T follicular helper cell (primary cell): ENCODE results near the gene MAP3K13.
"Not testable (repeated sequence)": the region's sequence is repeated elsewhere in the genome, so short reads cannot be mapped to it uniquely, and the experiment has no call there.

Experiments
- DNase-seq: peaks from one replicate; pipeline ENCODE4 v3.0.0-alpha.2; 2020; ENCODE audit warnings: low read depth

MAP3K13 gene

DNA sequence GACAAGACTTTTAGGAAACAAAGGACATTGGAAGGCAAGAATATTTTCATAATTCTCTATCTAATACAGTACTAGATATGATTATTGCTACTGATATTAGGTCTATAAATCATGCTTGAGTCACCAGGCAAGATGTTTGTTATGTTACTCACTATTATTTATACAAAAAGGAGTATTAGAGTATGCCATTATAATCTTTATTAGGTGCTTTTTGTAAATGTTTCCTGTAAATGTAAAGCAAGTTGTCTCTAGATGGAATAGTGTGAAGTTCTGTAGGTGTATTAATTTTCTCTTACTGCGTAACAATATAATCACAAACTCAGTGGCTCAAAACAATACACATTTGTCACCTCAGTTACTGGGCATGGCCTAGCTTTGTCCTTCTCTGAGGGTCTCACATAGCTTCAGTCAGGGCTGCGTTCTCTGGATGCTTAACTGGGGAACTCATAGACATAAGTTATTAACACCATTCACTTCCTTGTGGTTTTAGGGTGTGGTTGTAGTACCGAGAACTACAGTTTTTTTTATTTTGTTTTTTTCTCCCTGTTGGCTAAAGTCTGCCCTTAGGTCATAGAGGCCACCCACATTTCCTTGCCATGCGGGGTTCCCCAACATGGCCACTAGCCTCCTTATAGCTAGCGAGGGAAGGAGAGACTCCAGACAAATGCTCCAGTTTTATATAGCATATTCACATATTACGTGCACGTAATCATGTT is 20.3 kb upstream of the MAP3K13 start:
- no peak for DNase-seq

DNA sequence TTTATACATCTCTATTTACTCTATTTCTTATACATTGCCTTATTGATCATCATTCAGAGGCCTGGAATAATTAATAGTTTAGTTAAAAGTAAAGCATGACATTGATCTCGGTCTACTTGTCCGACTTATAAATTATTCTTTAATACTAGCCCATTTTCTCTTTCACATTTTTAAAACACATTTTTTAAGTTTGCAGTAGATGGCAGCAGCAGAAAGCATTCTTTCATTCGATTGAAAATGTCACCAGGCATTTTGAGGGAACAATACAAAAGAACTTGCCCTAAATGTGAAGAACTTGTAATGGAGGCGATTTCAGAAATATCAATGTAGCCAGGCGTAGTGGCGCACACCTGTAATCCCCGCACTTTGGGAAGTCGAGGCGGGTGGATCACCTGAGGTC is 15.5 kb upstream of the MAP3K13 start:
- DNase-seq: no peak

DNA sequence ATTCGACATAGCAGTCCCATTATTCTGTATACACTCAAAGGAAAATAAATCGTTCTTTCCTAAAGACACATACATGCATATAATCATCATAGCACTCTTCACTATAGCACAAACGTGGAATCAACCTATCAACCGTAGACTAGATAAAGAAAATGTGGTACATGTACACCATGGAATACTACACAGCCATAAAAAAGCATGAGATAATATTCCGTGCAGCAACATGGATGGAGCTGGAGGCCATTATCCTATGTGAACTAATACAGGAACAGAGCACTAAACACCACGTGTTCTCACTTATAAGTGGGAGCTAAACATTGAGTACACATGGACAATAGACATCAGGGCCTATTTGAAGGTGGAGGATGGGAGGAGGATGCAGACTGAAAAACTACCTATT is 12.1 kb upstream of the MAP3K13 start:
- DNase-seq: no peak

DNA sequence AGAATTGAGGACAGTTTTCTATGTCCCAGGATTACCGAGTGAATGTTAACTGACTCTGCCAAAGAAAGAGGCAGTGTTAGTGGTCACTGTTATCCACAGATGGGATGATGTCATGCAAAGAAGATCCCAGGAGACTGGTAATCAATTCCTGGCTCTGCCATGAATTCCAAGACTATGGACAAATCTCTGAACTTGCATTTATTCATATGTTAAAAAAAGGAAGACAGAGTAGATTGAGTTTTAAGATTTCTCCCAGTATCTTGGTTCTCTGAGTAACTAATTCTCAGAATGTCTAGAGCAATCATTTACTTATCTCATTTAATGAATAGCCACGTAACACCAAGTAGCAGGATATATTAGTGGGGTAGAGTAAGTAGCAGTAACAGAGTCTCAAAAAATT is 11.5 kb upstream of the MAP3K13 start:
- DNase-seq: no peak

DNA sequence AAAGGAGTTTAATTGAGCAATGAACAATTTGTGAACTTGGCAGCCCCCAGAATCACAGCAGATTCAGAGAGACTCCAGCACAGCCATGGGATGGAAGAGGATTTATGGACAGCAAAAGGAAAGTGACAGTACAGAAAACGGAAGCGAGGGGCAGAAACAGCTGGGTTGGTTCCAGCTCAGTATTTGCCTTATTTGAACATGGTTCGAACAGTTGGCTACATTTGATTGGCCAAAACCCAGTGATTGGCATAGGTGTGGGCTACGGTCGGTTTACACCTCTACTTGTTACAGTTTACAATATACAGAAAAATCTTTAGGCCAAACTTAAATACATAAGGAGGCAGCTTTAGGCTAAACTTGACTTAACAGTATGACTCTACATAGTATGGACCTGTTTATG is 9.7 kb upstream of the MAP3K13 start:
- no peak for DNase-seq

DNA sequence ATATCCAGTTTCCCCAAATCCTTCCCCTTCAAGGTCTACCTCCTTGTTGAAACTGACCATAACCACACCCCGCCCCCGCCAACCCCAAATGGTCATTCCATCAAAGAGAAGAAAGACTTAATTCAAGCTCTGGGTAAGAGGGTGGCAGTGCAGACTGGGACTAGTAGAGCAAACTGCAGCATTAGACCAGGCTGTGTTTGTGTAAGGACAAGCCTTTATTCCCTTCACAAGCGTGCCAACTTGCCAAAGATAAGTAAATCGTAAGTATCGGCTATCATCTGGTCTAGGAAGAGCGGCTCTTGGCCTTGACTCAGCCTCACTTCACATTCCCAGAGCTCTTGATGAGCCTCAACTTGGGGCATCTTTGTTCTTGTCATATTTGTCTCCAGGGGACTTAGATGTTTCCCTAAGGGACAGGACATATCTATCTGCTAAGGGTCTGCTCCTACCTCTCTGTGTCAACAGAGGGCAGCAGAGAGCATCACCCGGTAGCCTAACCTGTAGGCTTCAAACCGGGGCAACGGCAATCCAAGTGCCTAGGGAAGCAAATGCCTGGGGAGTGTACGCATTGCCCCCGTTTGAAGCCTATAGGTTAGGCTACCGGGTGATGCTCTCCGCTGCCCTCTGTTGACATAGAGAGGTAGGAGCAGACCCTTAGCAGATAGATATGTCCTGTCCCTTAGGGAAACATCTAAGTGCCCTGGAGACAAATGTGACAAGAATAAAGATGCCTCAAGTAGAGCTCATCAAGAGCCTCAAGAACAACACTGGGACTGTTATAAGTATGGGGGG is 8.9 kb upstream of the MAP3K13 start:
- peak; percentile 32 for DNase-seq

DNA sequence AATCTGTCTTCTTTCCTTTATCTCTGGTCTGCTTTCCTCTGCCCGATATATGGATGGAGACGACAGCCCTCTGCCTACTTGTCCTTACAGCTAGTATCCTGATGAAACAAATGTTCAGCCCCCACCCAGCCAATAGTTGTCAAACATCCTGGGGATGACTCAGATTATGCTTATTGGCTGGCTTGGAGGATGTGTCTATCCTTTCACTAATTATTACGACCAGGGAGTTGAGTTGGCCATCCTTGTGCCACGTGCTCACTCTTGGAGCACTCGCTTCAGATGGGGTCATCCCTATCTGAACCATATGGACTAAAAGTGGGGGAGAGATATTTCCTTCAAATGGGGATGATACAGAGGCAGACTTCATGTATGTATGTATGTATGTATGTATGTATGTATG is 6.4 kb upstream of the MAP3K13 start:
- no peak for DNase-seq

DNA sequence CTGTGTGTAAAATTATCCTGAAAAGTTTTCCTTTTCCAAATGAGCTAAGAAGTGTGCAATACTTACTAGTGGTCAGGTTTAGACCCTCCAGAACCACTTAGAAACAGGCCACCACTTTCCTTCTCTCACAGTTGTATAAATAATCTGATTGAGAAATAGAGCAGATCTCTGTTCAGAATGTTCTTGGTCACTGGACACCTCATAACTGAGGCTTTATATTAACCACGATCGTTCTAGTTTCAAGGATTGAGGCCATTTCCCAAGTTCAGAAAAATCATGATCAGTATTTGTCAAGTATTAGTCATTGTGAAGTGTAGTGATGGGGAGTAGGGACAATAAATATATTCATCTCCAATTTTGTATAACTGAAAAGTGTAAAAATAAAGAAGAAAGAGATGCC is 1.0 kb upstream of the MAP3K13 start:
- DNase-seq: no peak

DNA sequence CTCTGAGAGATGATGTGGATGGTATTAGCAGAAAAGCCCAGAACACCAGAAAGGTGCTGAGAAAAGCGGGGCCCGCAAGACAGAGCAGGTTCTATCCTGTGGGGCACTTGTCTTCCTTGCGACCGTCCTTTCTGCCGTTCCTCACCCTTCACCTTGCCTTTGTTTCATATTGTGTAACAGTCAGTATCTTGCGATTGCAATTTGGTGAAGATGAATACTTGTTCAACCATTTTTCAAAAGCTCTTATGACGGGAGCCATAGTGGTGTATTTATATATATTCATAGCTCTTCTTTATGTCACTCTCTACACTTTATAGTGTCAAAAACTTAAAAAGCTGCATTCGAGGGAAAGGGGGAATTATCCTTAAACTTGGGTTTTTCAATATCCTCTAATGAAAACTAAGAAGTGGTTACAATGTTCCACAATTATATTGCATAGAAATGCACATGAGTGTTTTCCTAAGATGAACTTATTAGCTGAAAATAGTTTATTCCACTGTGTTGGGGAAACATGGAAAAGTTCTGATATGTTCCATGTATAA is 797 bp downstream of the MAP3K13 start:
- no peak for DNase-seq

DNA sequence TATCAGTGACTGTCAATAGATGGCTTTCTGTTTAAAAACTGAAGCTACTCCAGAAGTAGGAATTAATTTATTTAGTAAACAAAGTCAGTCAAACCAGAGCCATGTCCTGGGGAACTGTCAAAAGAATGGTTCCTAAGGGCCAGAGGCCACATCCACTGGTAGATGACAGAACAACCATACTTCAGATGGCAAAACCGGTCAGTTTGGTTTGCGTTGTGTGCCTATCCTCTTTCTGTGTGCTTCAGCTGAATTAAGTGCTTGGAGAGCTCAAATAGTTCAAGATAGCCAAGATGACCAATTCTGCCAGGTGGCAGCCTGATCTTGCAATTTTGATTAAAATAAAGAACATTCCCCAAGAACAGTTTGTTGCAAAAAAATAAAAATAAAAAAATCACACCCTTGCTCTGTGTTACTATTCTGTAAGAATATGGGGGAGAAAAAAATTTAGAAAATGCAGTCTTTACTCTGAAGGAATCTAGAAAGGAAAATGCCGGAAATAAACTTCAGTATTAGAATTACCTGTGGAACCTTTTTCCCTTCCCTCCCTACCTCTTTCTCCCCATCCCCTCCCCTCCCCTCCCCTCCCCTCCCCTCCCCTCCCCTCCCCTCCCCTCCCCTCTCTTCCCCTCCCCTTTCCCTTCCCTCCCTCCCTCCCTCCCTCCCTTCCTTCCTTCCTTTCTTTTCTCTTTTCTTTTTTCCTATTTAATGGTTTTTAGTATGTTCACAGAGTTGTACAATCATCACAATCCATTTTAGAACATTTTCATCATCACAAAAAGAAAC is 2.5 kb downstream of the MAP3K13 start:
- no peak for DNase-seq

DNA sequence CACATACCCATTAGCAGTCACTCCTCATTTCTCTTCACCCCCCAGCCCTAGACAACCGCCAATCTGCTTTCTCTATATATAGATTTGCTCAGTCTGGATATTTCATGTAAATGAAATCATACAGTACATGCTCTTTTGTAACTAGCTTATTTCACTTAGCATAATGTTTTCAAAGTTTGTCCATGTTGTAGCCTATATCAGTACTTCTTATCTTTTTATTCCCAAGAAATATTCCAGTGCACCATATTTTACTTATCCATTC is 3.1 kb downstream of the MAP3K13 start:
- no peak for DNase-seq

DNA sequence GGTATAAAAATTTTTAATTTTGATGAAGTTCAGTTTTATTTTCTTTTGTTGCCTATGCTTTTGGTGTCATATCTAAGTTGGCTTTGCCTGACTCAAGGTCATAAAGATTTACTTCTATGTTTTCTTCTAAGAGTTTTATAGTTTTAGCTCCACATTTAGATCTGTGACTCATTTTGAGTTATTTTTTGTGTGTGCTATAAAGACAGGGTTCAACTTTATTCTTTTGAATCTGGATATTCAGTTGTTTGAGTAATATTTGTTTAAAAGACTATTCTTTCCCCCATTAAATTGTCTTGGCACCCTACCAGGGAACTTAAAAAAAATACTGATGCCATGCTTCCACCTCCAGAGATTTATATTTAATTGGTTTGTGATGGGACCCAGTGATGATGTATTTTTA is 4.0 kb downstream of the MAP3K13 start:
- no peak for DNase-seq

DNA sequence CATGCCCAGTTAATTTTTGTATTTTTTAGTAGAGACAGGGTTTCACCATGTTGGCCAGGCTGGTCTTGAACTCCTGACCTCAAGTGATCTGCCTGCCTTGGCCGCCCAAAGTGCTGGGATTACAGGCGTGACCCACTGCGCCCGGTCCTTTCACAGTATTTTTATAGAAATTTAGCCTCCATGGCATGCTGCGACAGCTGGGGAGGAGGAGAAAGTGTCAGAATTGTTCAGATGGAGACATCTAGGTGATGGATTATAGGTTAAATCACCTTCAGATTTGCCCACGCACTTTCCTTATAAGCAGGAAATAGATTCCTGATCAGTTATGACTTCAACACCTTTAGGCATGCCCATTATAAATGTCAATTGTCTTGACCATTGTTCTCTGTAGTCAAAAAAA is 7.4 kb downstream of the MAP3K13 start:
- DNase-seq: not testable (repeated sequence)

DNA sequence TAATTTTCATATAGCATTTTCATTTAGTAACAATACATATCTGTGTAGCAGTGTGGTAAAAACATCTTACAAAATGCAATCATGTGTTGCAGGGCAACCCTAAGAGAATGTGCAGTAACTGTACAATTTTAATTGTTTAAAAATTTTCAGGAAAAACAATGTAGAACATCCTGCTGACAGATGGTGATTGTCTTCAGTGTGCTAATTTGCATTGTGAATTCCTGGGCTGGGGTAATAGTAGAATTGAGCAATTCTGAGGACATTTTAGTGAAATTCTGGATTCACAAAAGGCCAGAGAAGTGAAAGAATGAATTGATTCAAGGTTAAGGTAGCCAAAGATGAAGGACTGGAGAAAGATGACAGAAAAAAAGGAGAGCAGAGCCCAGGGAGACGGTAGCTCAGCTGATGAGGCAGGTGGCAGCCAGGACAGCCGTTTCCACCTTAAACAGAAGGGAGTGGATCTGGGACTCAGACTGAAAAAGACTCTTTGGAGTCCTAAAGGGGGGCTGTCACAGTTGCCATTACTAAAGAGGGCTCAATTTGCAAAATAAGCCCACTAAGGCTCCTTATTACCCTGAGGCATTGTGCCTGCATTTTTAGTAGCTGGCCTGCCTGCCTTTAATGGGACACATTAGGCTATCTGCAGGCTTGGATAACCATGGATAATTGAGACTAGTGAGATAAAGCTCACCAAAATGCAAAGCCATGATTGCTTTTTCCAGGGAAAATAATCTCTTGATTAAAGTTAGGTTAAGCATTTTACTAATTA is 8.6 kb downstream of the MAP3K13 start:
- DNase-seq: no peak

DNA sequence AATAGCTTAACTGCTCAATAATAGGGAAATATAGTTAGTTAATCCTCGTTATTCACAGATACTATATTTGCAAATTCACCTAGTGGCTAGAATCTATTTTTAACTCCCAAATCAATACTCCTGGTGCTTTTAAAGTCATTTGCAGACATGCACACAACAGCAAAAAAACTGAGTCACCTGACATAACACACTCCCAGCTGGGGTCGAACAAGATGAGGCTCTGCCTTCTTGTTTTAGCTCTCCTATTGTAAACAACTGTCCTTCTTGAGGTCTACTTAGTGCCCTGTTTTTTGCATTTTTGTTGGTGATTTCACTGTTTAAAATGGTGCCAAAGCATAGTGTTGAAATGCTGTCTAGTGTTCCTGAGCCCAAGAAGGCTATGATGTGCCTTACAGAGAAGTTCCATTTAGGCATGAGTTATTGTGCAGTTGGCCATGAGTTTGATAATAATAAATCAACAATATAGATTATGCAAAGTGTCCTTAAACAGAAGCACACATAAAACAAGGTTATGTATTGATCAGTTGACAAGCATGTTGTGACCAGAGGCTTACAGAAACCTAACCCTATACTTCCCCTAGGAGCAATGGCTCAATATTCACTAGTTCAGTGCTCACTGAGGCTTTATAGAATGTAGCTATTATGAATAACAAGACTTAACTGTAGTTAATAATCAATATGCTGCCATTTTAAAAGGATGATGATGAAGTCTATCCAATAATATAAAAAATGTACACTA is 18.6 kb downstream of the MAP3K13 start:
- no peak for DNase-seq

DNA sequence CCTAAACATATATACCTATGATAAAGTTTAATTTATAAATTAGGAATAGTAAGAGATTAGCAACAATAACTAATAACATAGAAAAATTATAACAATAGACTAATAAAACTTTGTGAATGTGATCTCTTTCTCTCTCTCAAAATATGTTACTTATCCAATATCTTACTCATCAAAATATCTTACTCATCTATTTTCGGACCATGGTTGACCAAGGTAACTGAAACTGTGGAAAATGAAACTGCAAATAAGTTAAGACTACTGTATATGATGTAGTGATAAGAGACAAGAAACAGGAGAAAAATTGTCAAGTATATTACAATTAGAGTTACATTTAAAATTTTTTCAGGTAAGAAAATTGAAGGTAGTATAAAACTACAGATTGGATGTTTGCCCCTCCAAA is 19.2 kb downstream of the MAP3K13 start:
- no peak for DNase-seq

DNA sequence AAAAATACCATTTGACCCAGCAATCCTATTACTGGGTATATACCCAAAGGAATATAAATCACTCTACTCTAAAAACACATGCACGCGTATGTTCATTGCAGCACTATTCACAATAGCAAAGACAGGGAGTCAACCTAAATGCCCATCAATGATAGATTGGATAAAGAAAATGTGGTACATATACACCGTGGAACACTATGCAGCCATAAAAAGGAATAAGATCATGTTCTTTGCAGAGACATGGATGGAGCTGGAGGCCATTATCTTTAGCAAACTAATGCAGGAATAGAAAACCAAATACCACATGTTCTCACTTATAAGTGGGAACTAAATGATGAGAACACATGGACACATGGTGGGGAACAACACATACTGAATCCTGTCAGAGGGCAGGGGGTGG is 23.6 kb downstream of the MAP3K13 start:
- DNase-seq: not testable (repeated sequence)

DNA sequence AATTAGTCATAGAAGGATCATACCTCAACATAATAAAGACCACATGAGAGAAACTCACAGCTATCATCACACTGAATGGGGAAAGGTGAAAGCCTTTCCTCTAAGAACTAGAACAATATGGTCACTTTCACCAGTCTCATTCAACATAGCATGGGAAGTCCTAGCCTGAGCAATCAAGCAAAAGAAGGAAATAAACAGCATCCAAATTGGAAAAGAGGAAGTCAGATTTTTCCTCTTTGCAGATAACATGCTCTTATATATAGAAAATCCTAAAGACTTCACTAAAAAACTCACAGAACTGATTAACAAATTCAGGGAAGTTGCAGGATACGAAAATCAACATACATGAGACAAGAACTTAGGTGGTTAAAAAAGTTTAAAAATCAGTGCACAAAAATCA is 24.7 kb downstream of the MAP3K13 start:
- DNase-seq: no peak

DNA sequence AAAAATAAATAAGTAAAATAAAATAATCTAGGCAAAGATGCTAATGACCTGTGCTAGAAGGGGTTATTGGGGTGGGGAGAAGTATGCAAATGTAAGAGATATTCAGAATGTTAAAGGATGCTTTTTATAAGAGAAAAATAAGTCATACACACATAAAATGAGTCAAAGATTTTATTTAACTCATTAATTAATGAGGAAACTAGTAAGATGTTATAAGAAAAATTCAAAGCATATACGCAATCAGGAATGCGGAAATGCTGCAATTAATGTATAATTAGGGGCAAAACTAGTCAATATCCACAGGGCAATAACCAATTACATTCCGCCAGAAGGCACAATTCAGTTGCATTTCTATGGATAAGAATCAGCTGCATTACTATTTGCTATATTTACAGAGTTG is 30.1 kb downstream of the MAP3K13 start:
- DNase-seq: no peak

DNA sequence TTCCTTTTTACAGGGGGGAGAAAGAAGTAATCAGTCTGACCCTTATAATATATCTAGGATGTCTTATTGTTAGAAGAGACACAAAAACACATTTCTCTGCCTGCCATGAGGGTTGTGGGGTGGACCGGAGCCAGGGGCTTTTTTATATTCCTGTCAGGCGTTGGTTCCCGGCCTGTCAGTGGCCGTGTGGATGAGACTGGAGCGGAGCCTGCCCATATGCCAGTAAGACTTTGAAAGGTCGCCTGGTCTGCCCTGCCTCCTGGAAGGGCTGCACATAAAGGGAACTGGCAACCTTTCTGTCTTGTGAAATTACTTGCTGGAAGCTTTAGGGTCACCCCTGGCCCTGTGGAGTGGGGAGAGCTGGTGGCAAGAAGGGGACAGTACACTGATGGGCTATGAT is 34.7 kb downstream of the MAP3K13 start:
- no peak for DNase-seq
